ENCODE measurements around the gene BCR.

GRCh38 chr22:23229646-23230045 is 49.3 kb downstream of the BCR start:
- TF ChIP-seq CTCF (IDR thresholded peaks at IDR 0.05) = no peak
- no peak for TF ChIP-seq POLR2A (IDR thresholded peaks at IDR 0.05)
